Measurements from ENCODE around the gene SELL.

The SELL gene

DNA sequence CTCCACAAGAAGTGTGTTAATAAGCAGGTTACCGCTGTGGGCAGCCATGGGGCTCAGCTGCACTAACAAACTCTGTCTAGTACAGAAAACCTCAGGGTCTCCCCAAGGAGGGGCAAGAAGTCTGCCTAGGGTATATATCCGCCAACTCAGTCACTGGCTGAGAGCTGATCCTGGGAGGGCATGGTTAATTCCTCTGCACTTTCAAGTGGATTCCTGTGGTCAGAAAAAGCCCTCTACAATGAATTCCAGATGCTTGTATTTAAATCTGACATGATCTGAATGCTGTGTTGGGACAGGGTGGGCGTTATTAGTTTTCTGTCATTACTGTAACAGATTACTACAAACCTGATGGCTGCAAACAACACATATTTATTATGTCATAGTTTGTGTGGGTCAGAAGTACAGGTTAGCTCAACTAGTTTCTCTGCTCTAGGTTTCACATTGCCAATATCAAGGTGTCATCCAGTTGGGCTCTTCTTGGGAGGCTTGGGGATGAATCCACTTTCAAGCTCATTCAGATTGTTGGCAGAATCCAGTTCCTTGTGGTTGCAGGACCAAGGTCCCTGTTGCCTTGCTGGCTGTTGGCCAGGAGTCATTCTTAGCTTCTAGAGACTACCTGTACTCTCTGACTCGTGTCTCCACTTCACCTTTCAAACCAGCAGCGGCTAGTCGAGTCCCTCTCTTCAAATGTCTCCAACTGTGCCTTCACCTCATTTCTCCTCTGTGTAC lies 30.4 kb upstream of the SELL start:
- CTCF ChIA-PET, result interaction anchor here (1.2 kb wide), 1 partner anchor 12 kb away, joined by 3 read pairs; no protein-coding TSS in a partner anchor
- TF ChIP-seq LEF1 (IDR thresholded peaks at IDR 0.05; ENCODE audit: borderline replicate concordance) (no peak), TARDBP (IDR thresholded peaks at IDR 0.05) (no peak), CTBP1 (IDR thresholded peaks at IDR 0.05; ENCODE audit: borderline replicate concordance) (no peak), ELF4 (IDR thresholded peaks at IDR 0.05) (no peak), HDGF (IDR thresholded peaks at IDR 0.05; ENCODE audit: borderline replicate concordance) (no peak), L3MBTL2 (conservative IDR thresholded peaks at IDR 0.05) (no peak), ARNT (IDR thresholded peaks at IDR 0.05) (no peak), FOXA1 (IDR thresholded peaks at IDR 0.05) (no peak), SP1 (IDR thresholded peaks at IDR 0.05) (no peak), SUZ12 (IDR thresholded peaks at IDR 0.05) (no peak), NFRKB (IDR thresholded peaks at IDR 0.05) (no peak), FOXK2 (IDR thresholded peaks at IDR 0.05) (no peak), ZNF384 (IDR thresholded peaks at IDR 0.05) (no peak), FOXM1 (IDR thresholded peaks at IDR 0.05; ENCODE audit: borderline replicate concordance) (no peak), BHLHE40 (IDR thresholded peaks at IDR 0.05; ENCODE audit: borderline replicate concordance) (no peak)
- TF ChIP-seq, protein P1, sequence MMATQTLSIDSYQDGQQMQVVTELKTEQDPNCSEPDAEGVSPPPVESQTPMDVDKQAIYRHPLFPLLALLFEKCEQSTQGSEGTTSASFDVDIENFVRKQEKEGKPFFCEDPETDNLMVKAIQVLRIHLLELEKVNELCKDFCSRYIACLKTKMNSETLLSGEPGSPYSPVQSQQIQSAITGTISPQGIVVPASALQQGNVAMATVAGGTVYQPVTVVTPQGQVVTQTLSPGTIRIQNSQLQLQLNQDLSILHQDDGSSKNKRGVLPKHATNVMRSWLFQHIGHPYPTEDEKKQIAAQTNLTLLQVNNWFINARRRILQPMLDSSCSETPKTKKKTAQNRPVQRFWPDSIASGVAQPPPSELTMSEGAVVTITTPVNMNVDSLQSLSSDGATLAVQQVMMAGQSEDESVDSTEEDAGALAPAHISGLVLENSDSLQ (IDR thresholded peaks at IDR 0.05), result no peak
- POLR2A ChIA-PET, result no interaction called here
- DNase-seq (ENCODE audit: extremely low spot score), result no peak

DNA sequence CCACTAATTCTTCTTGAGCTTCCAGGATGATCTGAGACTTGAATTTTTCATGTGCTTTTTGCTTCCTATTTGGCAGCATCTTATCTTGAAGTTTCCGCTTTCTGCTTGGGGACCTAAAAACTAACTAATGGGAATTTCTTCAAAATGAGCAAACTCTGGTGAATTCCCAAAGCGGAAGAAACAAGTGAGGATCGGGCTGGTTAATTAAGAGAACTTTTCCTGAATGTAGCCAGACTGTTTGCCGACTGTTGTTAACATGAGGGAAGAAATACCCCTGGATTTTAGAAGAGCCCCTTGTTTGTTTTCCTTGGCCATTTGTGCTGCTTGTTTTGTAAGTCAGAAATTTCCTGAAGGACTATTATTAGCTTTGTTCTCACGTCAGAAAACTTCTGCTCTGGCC lies 28.6 kb upstream of the SELL start:
- TF ChIP-seq SUZ12 (IDR thresholded peaks at IDR 0.05) (no peak), ARNT (IDR thresholded peaks at IDR 0.05) (no peak), FOXA1 (IDR thresholded peaks at IDR 0.05) (no peak), L3MBTL2 (conservative IDR thresholded peaks at IDR 0.05) (no peak), LEF1 (IDR thresholded peaks at IDR 0.05; ENCODE audit: borderline replicate concordance) (no peak), ZNF384 (IDR thresholded peaks at IDR 0.05) (no peak), NFRKB (IDR thresholded peaks at IDR 0.05) (no peak), TARDBP (IDR thresholded peaks at IDR 0.05) (no peak), FOXK2 (IDR thresholded peaks at IDR 0.05) (no peak), SP1 (IDR thresholded peaks at IDR 0.05) (no peak)
- TF ChIP-seq, protein P1 (IDR thresholded peaks at IDR 0.05), result no peak
- no peak for DNase-seq (ENCODE audit: extremely low spot score)
- CTCF ChIA-PET, result interaction anchor here (0.6 kb wide), 1 partner anchor 145 kb away, joined by 3 read pairs; no protein-coding TSS in a partner anchor
- POLR2A ChIA-PET, result no interaction called here

DNA sequence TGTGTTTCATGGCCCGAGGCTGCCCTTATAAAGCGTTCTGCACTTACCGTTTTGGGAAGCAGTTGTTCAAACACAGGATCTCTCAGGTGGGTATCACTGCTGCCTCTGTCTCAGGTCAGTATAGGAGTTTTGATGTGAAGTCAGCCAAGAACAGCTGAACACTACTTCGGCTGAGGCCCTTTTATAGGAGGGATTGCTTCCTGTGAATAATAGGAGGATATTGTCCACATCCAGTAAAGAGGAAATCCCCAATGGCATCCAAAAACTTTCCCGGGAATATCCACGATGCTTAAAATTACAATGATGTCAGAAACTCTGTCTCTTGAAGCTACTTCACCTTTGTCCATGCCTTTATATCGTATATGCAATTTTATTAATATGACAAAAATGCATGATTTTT lies 22.5 kb upstream of the SELL start, which contains the start of gene SELE:
TSS of gene SELE (minus strand) at position 156 of the 400 bp plus-strand sequence. CDS start 467 bp downstream, outside the sequence.
- TF ChIP-seq HDGF (IDR thresholded peaks at IDR 0.05; ENCODE audit: borderline replicate concordance), result no peak
- TF ChIP-seq L3MBTL2 (conservative IDR thresholded peaks at IDR 0.05), result no peak
- TF ChIP-seq, protein P1 (IDR thresholded peaks at IDR 0.05), result no peak
- TF ChIP-seq FOXK2 (IDR thresholded peaks at IDR 0.05), result no peak
- TF ChIP-seq BHLHE40 (IDR thresholded peaks at IDR 0.05; ENCODE audit: borderline replicate concordance), result no peak
- no peak for TF ChIP-seq CTBP1 (IDR thresholded peaks at IDR 0.05; ENCODE audit: borderline replicate concordance)
- TF ChIP-seq ELF4 (IDR thresholded peaks at IDR 0.05), result no peak
- TF ChIP-seq SUZ12 (IDR thresholded peaks at IDR 0.05), result no peak
- no peak for TF ChIP-seq NFRKB (IDR thresholded peaks at IDR 0.05)
- TF ChIP-seq ZNF384 (IDR thresholded peaks at IDR 0.05), result no peak
- TF ChIP-seq SP1 (IDR thresholded peaks at IDR 0.05), result no peak
- no peak for TF ChIP-seq ARNT (IDR thresholded peaks at IDR 0.05)
- no peak for TF ChIP-seq TARDBP (IDR thresholded peaks at IDR 0.05)
- no peak for TF ChIP-seq LEF1 (IDR thresholded peaks at IDR 0.05; ENCODE audit: borderline replicate concordance)
- TF ChIP-seq FOXA1 (IDR thresholded peaks at IDR 0.05), result no peak
- no peak for TF ChIP-seq FOXM1 (IDR thresholded peaks at IDR 0.05; ENCODE audit: borderline replicate concordance)
- no peak for DNase-seq (ENCODE audit: extremely low spot score)
- ChIA-PET POLR2A (no interaction called here), CTCF (interaction anchor here (0.6 kb wide), 1 partner anchor 1517 kb away, joined by 3 read pairs; no protein-coding TSS in a partner anchor)

DNA sequence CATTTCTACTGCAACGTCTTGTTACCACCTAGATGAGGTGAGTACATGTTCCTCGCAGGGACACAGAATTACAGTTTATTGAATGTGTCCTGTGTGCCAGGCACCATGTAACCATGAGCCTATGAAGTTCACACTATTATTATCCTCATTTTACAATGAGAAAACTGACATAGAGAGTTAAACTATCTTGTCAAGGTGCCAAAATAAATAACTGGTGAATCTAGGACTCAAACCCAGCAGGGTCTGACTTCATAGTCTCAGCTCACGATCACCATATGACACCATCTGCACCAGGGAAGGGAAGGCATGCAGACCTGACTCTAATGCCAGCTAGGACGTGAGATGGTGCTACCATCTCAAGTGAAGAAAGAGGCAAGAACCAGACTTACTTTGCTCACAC lies 20.0 kb upstream of the SELL start:
- TF ChIP-seq FOXK2 (IDR thresholded peaks at IDR 0.05) (no peak), TARDBP (IDR thresholded peaks at IDR 0.05) (no peak), FOXA1 (IDR thresholded peaks at IDR 0.05) (no peak), CTBP1 (IDR thresholded peaks at IDR 0.05; ENCODE audit: borderline replicate concordance) (no peak), HDGF (IDR thresholded peaks at IDR 0.05; ENCODE audit: borderline replicate concordance) (no peak), L3MBTL2 (conservative IDR thresholded peaks at IDR 0.05) (no peak), ARNT (IDR thresholded peaks at IDR 0.05) (no peak), ELF4 (IDR thresholded peaks at IDR 0.05) (no peak), FOXM1 (IDR thresholded peaks at IDR 0.05; ENCODE audit: borderline replicate concordance) (no peak), SP1 (IDR thresholded peaks at IDR 0.05) (no peak), NFRKB (IDR thresholded peaks at IDR 0.05) (no peak)
- TF ChIP-seq, protein P1 (IDR thresholded peaks at IDR 0.05), result no peak
- DNase-seq (ENCODE audit: extremely low spot score), result no peak
- ChIA-PET CTCF (no interaction called here), POLR2A (no interaction called here)

DNA sequence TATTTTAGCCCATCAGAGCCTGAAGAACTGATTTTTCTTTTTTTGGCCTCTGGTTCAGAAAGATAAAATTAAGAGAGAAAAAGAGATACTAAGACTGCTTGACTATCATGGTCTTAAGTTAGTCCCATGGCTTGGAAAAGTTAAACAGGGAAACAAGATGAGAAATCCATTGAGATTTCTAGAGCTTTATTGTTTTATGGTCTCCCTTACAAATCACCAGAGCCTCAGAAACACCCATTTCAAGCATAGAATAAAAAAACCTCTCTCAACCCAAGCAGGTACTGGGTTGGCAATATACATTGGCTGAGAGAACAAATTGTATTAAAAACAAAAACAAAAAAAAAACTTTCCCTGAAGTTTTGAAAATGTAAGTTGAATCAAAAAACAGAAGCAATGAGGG lies 18.6 kb upstream of the SELL start:
- POLR2A ChIA-PET, result no interaction called here
- no peak for TF ChIP-seq FOXK2 (IDR thresholded peaks at IDR 0.05)
- no peak for TF ChIP-seq FOXM1 (IDR thresholded peaks at IDR 0.05; ENCODE audit: borderline replicate concordance)
- CTCF ChIA-PET, result interaction anchor here (0.7 to 1.7 kb wide), 2 partner anchors 11 to 1226 kb away, joined by 3 read pairs; no protein-coding TSS in a partner anchor
- DNase-seq (ENCODE audit: extremely low spot score), result no peak
